Testis (tissue), 3 donors: ENCODE measurements around the gene TRIM29. TPM values are rescaled to one million over a fixed set of nuclear protein-coding genes. Genes with fewer than 3 reads are reported as not detected.

Experiments used
- DNase-seq: peaks from one replicate; pipeline ENCODE4 v3.0.0-alpha.2; 2019
- H3K27ac ChIP-seq, 2 donors: fragments of 200-600 bp; sonication (generic); one replicate each; pipeline ENCODE4 v1.5.1; 2019
- H3K27me3 ChIP-seq: fragments of 200-600 bp; sonication (generic); one replicate; pipeline ENCODE4 v1.5.1; 2019
- H3K36me3 ChIP-seq: fragments of 200-600 bp; sonication (generic); one replicate; pipeline ENCODE4 v1.5.1; 2017; ENCODE audit warnings: low read depth; ENCODE audit errors: missing control alignments
- H3K4me1 ChIP-seq: fragments of 200-600 bp; sonication (generic); one replicate; pipeline ENCODE4 v1.5.1; 2019
- H3K4me3 ChIP-seq, 2 donors: fragments of 200-600 bp; sonication (generic); one replicate each; pipeline ENCODE4 v1.5.1; 2017 to 2019
- H3K9me3 ChIP-seq: fragments of 200-600 bp; sonication (generic); one replicate; pipeline ENCODE4 v1.5.1; 2017
- CTCF ChIP-seq, 3 experiments: fragments of 450-650 bp in 2 of 3; fragments of 200-600 bp in 1 of 3; sonication (generic) in 1 of 3; IDR thresholded peaks; one replicate each; pipeline ENCODE4 v1.5.1; 2016 to 2019; ENCODE audit warnings: antibody characterized with exemption in 3 of 3, mild to moderate bottlenecking in 2 of 3, moderate library complexity in 1 of 3
- POLR2A ChIP-seq: fragments of 450-650 bp; IDR thresholded peaks from one replicate; pipeline ENCODE4 v1.6.1; 2017; ENCODE audit warnings: antibody characterized with exemption, mild to moderate bottlenecking, moderate library complexity
- WGBS, 2 donors: methylation state at CpG; one replicate each; pipeline ENCODE4 v1.1.5; 2018; 5-methylcytosine and 5-hydroxymethylcytosine counted together
- intact Hi-C: fragments of 100-400 bp; cut with DNase I; formaldehyde crosslinking; loops from one replicate; pipeline ENCODE4 v1.15.1; 2023; ENCODE audit warnings: low total_unique reads
- polyA plus RNA-seq: library from polyadenylated mRNA; stranded (reverse); fragments of 350-450 nt; fragmentation: Illumina TruSeq; extraction: RNeasy Lipid Tissue Mini Kit (QIAGEN cat#74804); gene quantifications from one replicate; pipeline ENCODE4 v1.2.3, GENCODE V29; 2014; ENCODE audit warnings: low read depth, low replicate concordance; ENCODE audit not compliant: insufficient read depth
- total RNA-seq, 2 donors: library from RNA; depleted of rRNA; stranded (reverse); fragments of >200 nt; gene quantifications; one replicate each; pipeline ENCODE4 v1.2.3, GENCODE V29; 2016

TRIM29 gene
- total and polyA plus RNA-seq, 3 donors from 2014 or later, result 11.6 to 18.2 (median 12.3) TPM

GRCh38 chr11:120123946-120124345, 14.0 kb downstream of the TRIM29 start:
- H3K9me3 ChIP-seq, result no peaks in the 10 kb centered on the region
- WGBS, 2 donors, result 74 to 89% methylated on average over 5 to 13 of the region's 13 CpGs
- no peak overlapping the region for H3K4me3 ChIP-seq
- intact Hi-C loops, result no loop called here
- no peak for DNase-seq
- no peak for TF ChIP-seq CTCF (IDR thresholded peaks at IDR 0.05)
- no peak for TF ChIP-seq POLR2A
- H3K27me3 ChIP-seq, result no peaks in the 10 kb centered on the region
- no peaks in the 10 kb centered on the region for H3K4me1 ChIP-seq
- H3K27ac ChIP-seq, result no peak overlapping the region
- H3K36me3 ChIP-seq, result no peaks in the 10 kb centered on the region

GRCh38 chr11:120122924-120123683, 14.8 kb downstream of the TRIM29 start:
- no peaks in the 10 kb centered on the region for H3K4me1 ChIP-seq
- no peaks in the 10 kb centered on the region for H3K36me3 ChIP-seq
- H3K9me3 ChIP-seq, result no peaks in the 10 kb centered on the region
- intact Hi-C loops, result no loop called here
- WGBS, 2 donors, result 86 to 88% methylated on average over 11 to 12 of the region's 12 CpGs
- H3K27ac ChIP-seq, result no peak overlapping the region
- H3K27me3 ChIP-seq, result no peaks in the 10 kb centered on the region
- no peak overlapping the region for H3K4me3 ChIP-seq
- DNase-seq, result no peak
- TF ChIP-seq CTCF (IDR thresholded peaks at IDR 0.05) (no peak), POLR2A (no peak)

- Histone ChIP-seq H3K36me3 (no peaks in the 10 kb centered on the region), H3K4me1 (no peaks in the 10 kb centered on the region), H3K9me3 (no peaks in the 10 kb centered on the region), H3K27ac (no peak overlapping the region), H3K27me3 (no peaks in the 10 kb centered on the region), H3K4me3 (no peak overlapping the region)
- WGBS, 2 donors, result 72 to 74% methylated on average over 8 to 9 of the region's 9 CpGs
- intact Hi-C loops, result no loop called here
- TF ChIP-seq CTCF (IDR thresholded peaks at IDR 0.05) (no peak), POLR2A (no peak)
- no peak for DNase-seq
Measured at GRCh38 chr11:120121914-120122473, 15.9 kb downstream of the TRIM29 start.

GRCh38 chr11:120121336-120121735, 16.6 kb downstream of the TRIM29 start:
- no peaks in the 10 kb centered on the region for H3K9me3 ChIP-seq
- H3K4me1 ChIP-seq, result no peaks in the 10 kb centered on the region
- no peak overlapping the region for H3K4me3 ChIP-seq
- H3K27me3 ChIP-seq, result no peaks in the 10 kb centered on the region
- TF ChIP-seq POLR2A, result no peak
- WGBS, 2 donors, result 93 to 100% methylated on average over 2 to 3 of the region's 3 CpGs
- no peak for DNase-seq
- H3K36me3 ChIP-seq, result no peaks in the 10 kb centered on the region
- intact Hi-C loops, result no loop called here
- no peak overlapping the region for H3K27ac ChIP-seq

- DNase-seq, result no peak
- 81 to 88% methylated on average over 8 of the region's 8 CpGs for WGBS, 2 donors
- Histone ChIP-seq H3K4me3 (no peak overlapping the region), H3K9me3 (no peaks in the 10 kb centered on the region), H3K4me1 (no peaks in the 10 kb centered on the region), H3K27me3 (no peaks in the 10 kb centered on the region), H3K36me3 (no peaks in the 10 kb centered on the region), H3K27ac (no peak overlapping the region)
- TF ChIP-seq CTCF (IDR thresholded peaks at IDR 0.05), result no peak
- TF ChIP-seq POLR2A, result no peak
- intact Hi-C loops, result no loop called here
Measured at GRCh38 chr11:120120805-120121335, 17.0 kb downstream of the TRIM29 start.
